Hepatocyte (in vitro differentiated cells): ENCODE results near the gene RPS6KA2.

ENCODE experiments used
- EZH2 ChIP-seq: fragments of 200-600 bp; sonication (generic); IDR thresholded peaks from 2 replicates; pipeline ENCODE4 v1.6.1; 2016; ENCODE audit warnings: antibody characterized with exemption, mild to moderate bottlenecking, borderline replicate concordance
- EZH2phosphoT487 ChIP-seq: fragments of 200-600 bp; sonication (generic); IDR thresholded peaks from one replicate; pipeline ENCODE4 v1.6.1; 2018; ENCODE audit warnings: antibody characterized with exemption, mild to moderate bottlenecking, low read depth, moderate library complexity; ENCODE audit not compliant: unreplicated experiment, severe bottlenecking
- TF ChIP-seq, protein P1 (sequence below): fragments of 200-600 bp; sonication (generic); IDR thresholded peaks from 2 replicates; pipeline ENCODE4 v1.5.1; 2016; ENCODE audit warnings: antibody characterized with exemption, mild to moderate bottlenecking; ENCODE audit not compliant: poor library complexity

DNA sequence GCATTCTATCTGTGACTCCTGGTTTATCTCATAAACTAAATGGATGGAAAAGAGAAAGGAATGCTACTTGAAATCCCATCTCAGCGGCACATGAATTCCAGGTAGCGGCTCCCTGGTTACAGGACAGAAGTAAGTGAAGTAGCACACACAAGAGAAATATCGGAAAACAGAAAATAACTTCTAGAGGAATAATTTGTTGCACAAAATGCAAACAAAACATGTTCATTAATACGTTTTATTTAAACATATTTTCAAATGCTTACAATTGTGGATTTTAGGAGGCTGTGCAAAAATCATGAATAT lies 26.5 kb upstream of the RPS6KA2 start:
- TF ChIP-seq EZH2 (no peak), EZH2phosphoT487 (no peak)
- TF ChIP-seq, protein P1, sequence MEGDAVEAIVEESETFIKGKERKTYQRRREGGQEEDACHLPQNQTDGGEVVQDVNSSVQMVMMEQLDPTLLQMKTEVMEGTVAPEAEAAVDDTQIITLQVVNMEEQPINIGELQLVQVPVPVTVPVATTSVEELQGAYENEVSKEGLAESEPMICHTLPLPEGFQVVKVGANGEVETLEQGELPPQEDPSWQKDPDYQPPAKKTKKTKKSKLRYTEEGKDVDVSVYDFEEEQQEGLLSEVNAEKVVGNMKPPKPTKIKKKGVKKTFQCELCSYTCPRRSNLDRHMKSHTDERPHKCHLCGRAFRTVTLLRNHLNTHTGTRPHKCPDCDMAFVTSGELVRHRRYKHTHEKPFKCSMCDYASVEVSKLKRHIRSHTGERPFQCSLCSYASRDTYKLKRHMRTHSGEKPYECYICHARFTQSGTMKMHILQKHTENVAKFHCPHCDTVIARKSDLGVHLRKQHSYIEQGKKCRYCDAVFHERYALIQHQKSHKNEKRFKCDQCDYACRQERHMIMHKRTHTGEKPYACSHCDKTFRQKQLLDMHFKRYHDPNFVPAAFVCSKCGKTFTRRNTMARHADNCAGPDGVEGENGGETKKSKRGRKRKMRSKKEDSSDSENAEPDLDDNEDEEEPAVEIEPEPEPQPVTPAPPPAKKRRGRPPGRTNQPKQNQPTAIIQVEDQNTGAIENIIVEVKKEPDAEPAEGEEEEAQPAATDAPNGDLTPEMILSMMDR = no peak
